ENCODE measurements around the gene PAPSS2. TPM values are rescaled to one million over a fixed set of nuclear protein-coding genes. Genes with fewer than 3 reads are reported as not detected.
A peak's percentile ranks its signal among the peaks of the same experiment; 100 is the strongest.

PAPSS2 gene
- total RNA-seq, 1 experiment from 2014 or later = 14.6 TPM

DNA sequence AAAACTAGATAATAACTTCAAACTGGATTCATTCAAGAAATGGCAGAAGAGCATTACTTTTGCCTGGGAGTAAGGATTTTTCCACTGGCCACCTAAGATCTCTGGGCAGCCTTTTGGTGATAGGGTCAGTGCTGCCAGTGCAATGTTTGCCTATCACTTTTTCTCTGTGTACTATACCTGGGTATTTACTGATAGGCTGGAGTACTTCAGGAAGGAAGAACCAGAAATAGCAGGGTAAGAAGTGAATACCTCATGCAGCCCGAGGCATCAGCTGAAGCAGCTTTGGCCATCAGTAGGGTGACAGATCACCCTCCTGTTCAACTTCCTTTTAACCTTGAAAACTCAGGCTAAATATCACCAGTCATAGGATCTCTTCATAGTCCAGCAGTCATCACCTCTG, 5.5 kb upstream of the PAPSS2 start (continued):
- TF ChIP-seq ZNF274 (IDR thresholded peaks at IDR 0.05; ENCODE audit: low read depth, low read length) = no peak
- no peak for TF ChIP-seq EZH2 (IDR thresholded peaks at IDR 0.05)
- no peak for TF ChIP-seq MAX (IDR thresholded peaks at IDR 0.05)
- TF ChIP-seq FOSL1 (IDR thresholded peaks at IDR 0.05; ENCODE audit: low read depth) = no peak
- TF ChIP-seq EGR1 (IDR thresholded peaks at IDR 0.05; ENCODE audit: low read depth) = no peak
- no peak for TF ChIP-seq EZH2phosphoT487 (IDR thresholded peaks at IDR 0.05; ENCODE audit: borderline replicate concordance)
- TF ChIP-seq SIN3A (IDR thresholded peaks at IDR 0.05; ENCODE audit: low read depth) = no peak

DNA sequence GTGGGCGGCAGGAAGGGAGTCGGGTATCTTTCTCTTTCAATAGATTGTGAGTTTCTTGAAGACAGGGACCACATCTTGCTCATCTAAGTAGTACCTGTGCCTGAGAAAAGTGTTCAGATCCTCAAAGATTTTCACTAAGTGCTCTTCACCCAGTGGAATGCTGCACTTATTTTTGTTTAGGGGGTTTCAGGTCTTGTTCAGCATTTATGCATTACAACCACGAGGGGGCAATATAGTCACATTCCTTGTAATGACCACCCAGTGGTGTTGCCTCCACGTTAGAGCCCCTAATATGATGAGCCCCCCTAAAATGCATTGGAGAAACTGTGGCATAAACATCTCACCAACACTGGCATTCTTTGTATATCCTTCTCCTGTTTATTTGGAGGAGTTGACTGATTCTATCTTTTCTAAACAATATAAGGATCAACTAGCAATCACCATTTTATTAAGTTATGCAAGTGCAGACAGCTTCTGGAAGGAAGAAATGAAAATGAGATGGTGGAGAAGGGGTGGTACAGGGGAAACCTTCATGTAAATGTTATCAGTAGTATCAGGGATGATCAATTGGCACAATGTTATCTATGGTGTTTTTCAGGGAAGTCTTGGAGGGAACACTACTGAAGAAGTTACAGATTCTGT, 3.1 kb upstream of the PAPSS2 start:
- Histone ChIP-seq H3K4me2 (ENCODE audit: low read length) (no peak overlapping the region), H3K27me3 (ENCODE audit: insufficient read depth, low read length) (no peaks in the 10 kb centered on the region), H3K9me2 (ENCODE audit: insufficient read depth) (no peaks in the 10 kb centered on the region), H4K20me1 (ENCODE audit: insufficient read depth) (no peaks in the 10 kb centered on the region), H3K4me3 (replicated peaks in 1 of 2; ENCODE audit: low read depth in 1 of 2, low read length in 2 of 2) (no peak overlapping the region), H3K79me2 (ENCODE audit: insufficient read depth, low read length) (no peaks in the 10 kb centered on the region), H3K4me1 (ENCODE audit: control insufficient read depth in 1 of 2, insufficient read depth in 2 of 2, low read length in 2 of 2) (peaks cover 4 to 27% of the 10 kb centered on the region in 2 experiments; a peak in 3 of 4 replicates), H3K9me3 (ENCODE audit: control insufficient read depth in 1 of 2, insufficient read depth in 1 of 2, low read depth in 1 of 2, low read length in 2 of 2) (no peaks in the 10 kb centered on the region), H3K9ac (ENCODE audit: low read length) (no peak overlapping the region), H2AFZ (ENCODE audit: low read depth, low read length, poor library complexity, severe bottlenecking) (peak overlapping the region; percentile 64), H3K36me3 (ENCODE audit: control insufficient read depth in 1 of 2, insufficient read depth in 2 of 2, low read length in 2 of 2) (no peaks in the 10 kb centered on the region), H3K27ac (ENCODE audit: low read depth, low read length) (no peak overlapping the region)
- CTCF ChIA-PET = interaction anchor here (1.3 kb wide), 1 partner anchor 12 kb away, joined by 4 read pairs; no protein-coding TSS in a partner anchor
- RAD21 ChIA-PET (ENCODE audit: low non-redundant PET in 1 of 2, low total read pairs in 2 of 2, uncharacterized antibody in 2 of 2, unreplicated experiment in 2 of 2) = interaction anchor here in 1 of 2 experiments (1.2 kb wide), 1 partner anchor 78 kb away, joined by 3 read pairs; no protein-coding TSS in a partner anchor
- TF ChIP-seq MAX (IDR thresholded peaks at IDR 0.05) = no peak
- TF ChIP-seq FOSL1 (IDR thresholded peaks at IDR 0.05; ENCODE audit: low read depth) = no peak
- TF ChIP-seq RAD21 (IDR thresholded peaks at IDR 0.05; ENCODE audit: low read depth) = peak; percentile 85
- no peak for TF ChIP-seq REST (IDR thresholded peaks at IDR 0.05; ENCODE audit: low read depth)
- no peak for TF ChIP-seq ZNF274 (IDR thresholded peaks at IDR 0.05; ENCODE audit: low read depth, low read length)
- TF ChIP-seq EGR1 (IDR thresholded peaks at IDR 0.05; ENCODE audit: low read depth) = no peak
- TF ChIP-seq ATF3 (IDR thresholded peaks at IDR 0.05) = no peak
- TF ChIP-seq CEBPB (IDR thresholded peaks at IDR 0.05; ENCODE audit: low read depth) = no peak
- TF ChIP-seq EZH2 (IDR thresholded peaks at IDR 0.05) = no peak
- TF ChIP-seq CTCF (IDR thresholded peaks at IDR 0.05 in 2 of 3, conservative IDR thresholded peaks at IDR 0.05 in 1 of 3; ENCODE audit: borderline replicate concordance in 1 of 3, insufficient read depth in 1 of 3, low read depth in 2 of 3, low read length in 2 of 3) = peak; percentile 73 to 89 (median 74)
- intact Hi-C loops (cut with micrococcal nuclease) = loop anchor here (1.0 to 10.0 kb wide), 4 partner anchors 79 to 898 kb away; partner anchors contain the start of genes KLLN and PTEN
- POLR2A ChIA-PET = no interaction called here
- no TSS peak for BruUV-seq (replicated peaks)
- DNase-seq (ENCODE audit: low read depth, low spot score) (no peak), ATAC-seq (no peak)
